ENCODE results near the gene SLC4A11. TPM values are rescaled to one million over a fixed set of nuclear protein-coding genes. Genes with fewer than 3 reads are reported as not detected.
"Not testable (repeated sequence)": the region's sequence is repeated elsewhere in the genome, so short reads cannot be mapped to it uniquely, and the experiment has no call there.

Gene SLC4A11
- total and polyA plus RNA-seq, 11 donors = 0.08 to 1.0 (median 0.22) TPM; not detected in 1

- no peaks in the 10 kb centered on the region for H3K9me3 ChIP-seq
- H3K4me1 ChIP-seq = peaks cover 0 to 14% (median 3%) of the 10 kb centered on the region in 12 donors
- peaks cover 0 to 53% (median 40%) of the 10 kb centered on the region in 9 donors for H3K36me3 ChIP-seq
- 83 to 95% (median 91%) methylated on average over 14 to 18 of the region's 18 CpGs for WGBS, 4 donors
- DNase-seq (no peak), ATAC-seq (no peak)
- TF ChIP-seq CTCF (IDR thresholded peaks at IDR 0.05) (no peak), POLR2A (IDR thresholded peaks at IDR 0.05) (no peak)
- H3K27ac ChIP-seq = no peak overlapping the region
- H3K4me3 ChIP-seq = no peak overlapping the region
- intact Hi-C loops (cut with DNase I) = loop anchor here in 3 of 10 donors (10.0 kb wide), 2 partner anchors 53 to 93 kb away; no protein-coding TSS in a partner anchor
- no peaks in the 10 kb centered on the region for H3K27me3 ChIP-seq
Measured at GRCh38 chr20:3221398-3222226, 17.4 kb downstream of the SLC4A11 start.

DNA sequence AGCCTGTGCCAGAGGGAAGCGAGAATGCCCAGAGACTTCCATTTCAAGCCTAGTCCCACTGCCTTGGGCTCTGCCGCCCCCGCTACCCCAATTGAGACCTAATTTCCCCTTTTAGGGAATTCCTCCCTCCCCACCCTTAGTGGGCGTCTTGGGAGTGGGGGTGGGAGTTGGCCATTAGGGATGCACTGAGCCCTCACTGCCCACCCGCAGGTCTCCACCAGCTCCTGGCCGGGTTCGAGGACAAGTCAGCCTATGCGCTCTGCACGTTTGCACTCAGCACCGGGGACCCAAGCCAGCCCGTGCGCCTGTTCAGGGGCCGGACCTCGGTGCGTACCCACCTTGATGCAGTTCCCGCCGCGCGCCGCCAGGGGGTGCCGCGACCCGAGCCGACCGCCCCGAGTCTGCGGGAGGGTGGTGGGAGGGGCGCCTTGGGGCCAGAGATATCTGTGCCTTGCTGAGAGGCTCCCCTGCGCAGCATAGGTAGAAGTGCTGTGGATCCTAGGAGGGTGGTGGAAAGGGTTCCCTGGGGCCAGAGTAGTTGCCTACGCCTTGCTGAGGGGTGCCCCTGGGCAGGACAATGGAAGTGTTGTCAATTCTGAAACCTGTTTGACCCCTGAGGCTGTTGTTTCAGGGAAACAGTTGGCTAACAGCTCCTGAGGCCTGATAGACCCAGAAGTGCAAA, 20.5 kb downstream of the SLC4A11 start:
- DNase-seq (peak; percentile 52 to 83 (median 57)), ATAC-seq (peak; percentile 8 to 87 (median 74))

DNA sequence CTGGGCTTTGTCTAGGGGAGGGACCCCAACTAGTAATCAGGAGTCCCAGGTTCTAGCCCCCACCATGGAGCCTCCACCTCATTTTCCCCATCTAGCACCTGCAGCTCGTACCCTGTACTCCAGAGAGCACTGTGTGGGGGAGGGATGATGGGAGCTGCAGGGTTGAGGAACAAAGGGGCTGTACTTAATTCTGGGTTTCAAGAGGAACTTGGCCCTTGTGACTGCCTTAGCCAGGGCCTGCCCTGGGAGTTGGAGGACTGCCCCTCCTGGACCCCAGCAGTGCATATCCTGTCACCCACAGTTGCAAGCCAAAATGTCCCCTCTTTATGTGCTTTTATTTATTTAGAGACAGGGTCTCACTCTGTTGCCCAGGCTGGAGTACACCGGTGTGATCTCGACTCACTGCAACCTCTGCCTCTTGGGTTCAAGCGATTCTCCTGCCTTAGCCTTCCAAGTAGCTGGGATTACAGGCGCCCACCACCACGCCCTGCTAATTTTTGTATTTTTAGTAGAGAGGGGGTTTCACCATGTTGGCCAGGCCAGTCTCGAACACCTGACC, 23.6 kb downstream of the SLC4A11 start:
- 91 to 96% (median 96%) methylated on average over 7 of the region's 7 CpGs for WGBS, 4 donors
- not testable (repeated sequence) for H3K27ac ChIP-seq, H3K27me3 ChIP-seq, H3K4me3 ChIP-seq, H3K9me3 ChIP-seq, DNase-seq
- Histone ChIP-seq H3K4me1 (peaks cover 0 to 14% (median 5%) of the 10 kb centered on the region in 12 donors), H3K36me3 (peaks cover 0 to 60% (median 39%) of the 10 kb centered on the region in 9 donors)
- peak in 1 of 4 donors; percentile 31 for ATAC-seq
- intact Hi-C loops (cut with DNase I) = loop anchor here in 3 of 10 donors (5.0 to 10.0 kb wide), 2 partner anchors 99 to 102 kb away; no protein-coding TSS in a partner anchor

More for the DNA sequence above, 20.5 kb downstream of the SLC4A11 start:
- WGBS, 4 donors = 20 to 74% (median 27%) methylated on average over 8 to 30 of the region's 30 CpGs
- Histone ChIP-seq H3K27me3 (no peaks in the 10 kb centered on the region), H3K4me3 (peak overlapping the region in 2 of 12 donors; percentile 7), H3K4me1 (peaks cover 0 to 14% (median 3%) of the 10 kb centered on the region in 12 donors), H3K9me3 (no peaks in the 10 kb centered on the region), H3K27ac (no peak overlapping the region), H3K36me3 (peaks cover 0 to 79% (median 59%) of the 10 kb centered on the region in 9 donors)
- peak; percentile 88 to 95 (median 94) for TF ChIP-seq CTCF (IDR thresholded peaks at IDR 0.05)
- no peak for TF ChIP-seq POLR2A (IDR thresholded peaks at IDR 0.05)
- intact Hi-C loops (cut with DNase I) = loop anchor here in 5 of 10 donors (1.0 to 10.0 kb wide), 4 partner anchors 96 to 99 kb away; no protein-coding TSS in a partner anchor

DNA sequence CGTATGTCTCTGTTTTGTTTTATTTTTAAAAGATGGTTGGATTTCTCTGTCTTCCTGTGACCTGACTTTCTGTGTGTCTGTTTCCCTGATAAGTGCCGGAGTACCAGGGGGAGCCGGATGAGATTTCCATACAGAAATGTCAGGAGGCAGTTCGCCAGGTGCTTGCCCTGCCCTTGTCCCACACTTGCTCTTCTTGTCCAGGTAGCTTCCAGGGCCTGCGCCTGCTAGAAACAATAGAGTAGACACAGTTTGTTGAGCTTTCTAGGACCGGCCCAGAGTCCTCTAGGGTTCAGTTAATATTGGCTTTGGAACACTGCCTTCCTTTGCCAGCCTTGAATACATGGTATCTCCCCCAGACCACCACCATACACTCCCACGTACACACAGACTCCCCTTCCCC, 25.8 kb downstream of the SLC4A11 start:
- WGBS, 4 donors = 89 to 95% (median 92%) methylated on average over 7 of the region's 7 CpGs
- Histone ChIP-seq H3K4me3 (no peak overlapping the region), H3K4me1 (peaks cover 0 to 22% (median 10%) of the 10 kb centered on the region in 12 donors), H3K27me3 (no peaks in the 10 kb centered on the region), H3K9me3 (no peaks in the 10 kb centered on the region), H3K36me3 (peaks cover 0 to 48% (median 31%) of the 10 kb centered on the region in 9 donors), H3K27ac (no peak overlapping the region)
- no peak for DNase-seq
- intact Hi-C loops (cut with DNase I) = loop anchor here in 1 of 10 donors (10.0 kb wide), 1 partner anchor 102 kb away; no protein-coding TSS in a partner anchor
- no peak for ATAC-seq
- TF ChIP-seq CTCF (IDR thresholded peaks at IDR 0.05) = no peak
- no peak for TF ChIP-seq POLR2A (IDR thresholded peaks at IDR 0.05)
